AG08396 (cell line): ENCODE results near the gene C1QL2.
A peak's percentile ranks its signal among the peaks of the same experiment; 100 is the strongest.

Source experiments
- DNase-seq: peaks from one replicate; pipeline ENCODE4 v3.0.0; 2012; ENCODE audit warnings: low spot score, mixed read lengths

Gene C1QL2

DNA sequence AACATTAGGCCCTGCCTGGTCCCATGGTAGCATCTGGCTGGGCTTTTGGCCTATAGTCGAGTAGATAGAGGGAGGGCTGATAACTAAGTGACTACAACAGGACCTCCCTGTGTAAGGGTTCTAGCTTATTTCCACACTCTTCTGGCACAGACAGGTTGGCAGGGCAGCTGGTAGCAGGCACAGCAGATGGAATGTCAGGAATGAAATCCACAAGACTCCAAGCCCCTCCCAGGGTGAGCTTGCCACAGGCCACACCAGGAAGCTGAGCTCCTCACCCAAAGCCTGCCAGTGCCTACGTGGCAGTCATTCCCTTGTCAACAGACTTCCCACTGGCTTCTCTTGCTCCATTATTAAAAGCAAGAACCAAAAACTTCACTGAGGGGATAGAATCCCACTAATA is 20.7 kb upstream of the C1QL2 start:
- DNase-seq, result no peak

DNA sequence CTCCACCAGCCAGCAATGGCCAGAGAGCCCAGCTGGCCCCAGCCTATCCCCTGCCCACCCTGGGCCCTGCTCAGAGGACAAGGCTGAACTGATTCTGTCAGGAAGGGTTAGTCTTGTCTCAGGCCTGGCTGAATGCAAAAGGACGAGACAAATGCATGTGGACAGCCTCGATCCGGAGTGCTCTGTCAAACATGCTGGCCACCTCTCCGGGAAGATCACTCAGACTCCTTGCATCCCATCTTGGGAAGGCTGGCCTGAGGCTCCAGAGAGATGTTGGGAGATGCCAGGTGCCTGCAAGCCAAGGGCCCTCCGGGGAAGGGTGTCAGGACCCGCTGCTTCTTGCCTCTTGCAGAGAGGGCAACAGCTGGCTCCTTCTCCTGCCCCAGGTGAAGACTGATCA is 20.2 kb upstream of the C1QL2 start:
- no peak for DNase-seq

DNA sequence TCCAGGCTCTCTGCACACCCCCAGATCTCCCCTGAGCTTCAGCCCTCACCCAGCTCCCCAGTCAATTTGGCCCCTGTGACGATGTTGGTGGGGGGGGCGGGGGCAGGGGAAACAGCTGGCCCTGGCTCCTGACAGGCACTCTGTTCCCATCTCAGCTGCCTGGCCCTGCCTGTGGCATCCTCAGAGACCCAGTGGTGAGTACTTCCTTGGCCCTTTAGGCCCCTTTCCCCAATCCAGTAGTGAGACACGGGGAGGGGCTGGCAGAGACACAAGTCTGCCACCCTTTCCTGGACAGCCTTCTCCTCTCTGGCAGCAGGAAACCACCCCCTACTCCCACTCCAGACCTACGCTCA is 19.3 kb upstream of the C1QL2 start:
- DNase-seq, result no peak

DNA sequence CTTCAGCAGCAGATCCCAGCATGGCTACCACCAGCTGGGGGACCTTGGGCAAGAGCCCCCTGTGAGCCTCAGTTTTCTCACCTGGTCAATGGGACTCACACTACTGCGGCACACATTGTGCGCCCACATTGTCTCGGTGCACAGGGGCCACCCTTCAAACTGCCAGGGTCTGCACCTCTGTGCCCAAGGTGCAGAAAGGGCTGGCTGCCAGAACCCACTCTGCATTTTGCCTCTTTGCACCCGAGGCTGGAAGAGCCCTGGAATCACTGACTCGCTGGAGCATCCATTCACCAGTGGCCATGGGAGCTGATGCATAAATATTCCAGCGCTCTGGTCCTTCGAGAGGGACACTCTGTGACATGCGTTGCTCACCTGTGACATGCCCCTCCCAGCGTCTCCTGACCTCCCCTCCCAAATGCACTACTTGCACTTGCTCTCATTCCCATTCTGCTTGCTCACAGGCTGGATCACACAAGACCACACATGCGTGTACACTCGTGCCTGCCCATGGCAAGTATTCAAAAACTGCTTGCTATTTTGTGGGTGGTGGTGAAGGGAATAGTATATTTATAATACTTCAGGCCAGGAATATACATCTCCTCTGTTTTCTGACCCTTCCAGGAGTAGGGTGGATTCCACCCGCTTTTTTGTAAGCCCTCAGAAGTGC is 18.8 kb upstream of the C1QL2 start:
- DNase-seq, result no peak

DNA sequence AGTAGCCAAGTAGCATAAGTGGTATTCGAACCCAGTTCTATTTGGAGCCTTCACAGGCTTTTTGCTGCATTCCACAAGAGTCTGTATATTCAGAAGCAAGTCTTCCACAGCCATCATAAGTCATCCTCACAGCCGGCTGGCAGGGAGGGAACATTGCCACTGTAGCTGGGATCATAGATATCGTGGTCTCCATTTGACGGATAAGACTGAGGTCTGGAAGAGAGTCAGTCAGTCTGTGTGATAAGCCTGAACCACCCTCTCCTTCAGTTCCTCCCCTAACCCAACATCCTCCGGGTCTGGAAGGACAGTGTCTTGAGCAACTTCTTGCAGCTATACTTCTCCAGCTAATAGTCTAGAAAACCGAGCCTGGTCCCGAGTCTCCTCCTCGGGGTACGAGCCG is 17.0 kb upstream of the C1QL2 start:
- no peak for DNase-seq

DNA sequence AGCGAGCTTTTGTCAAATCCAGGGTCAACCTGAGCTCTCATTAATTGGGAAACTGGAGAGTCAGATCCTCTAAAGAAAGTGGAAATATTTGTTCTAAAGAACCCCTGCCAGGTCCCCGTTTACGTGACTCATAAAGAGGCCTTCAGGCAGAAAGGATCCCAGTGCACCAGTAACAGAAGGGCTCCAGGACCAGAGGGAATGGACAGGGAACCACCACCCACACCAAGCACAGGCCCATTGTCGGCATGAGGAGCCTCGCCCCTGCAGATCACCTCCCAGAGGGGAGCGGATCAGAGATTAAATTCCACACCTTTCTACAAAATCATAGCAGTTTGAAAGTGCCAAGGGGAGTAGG is 16.4 kb upstream of the C1QL2 start:
- DNase-seq, result no peak

DNA sequence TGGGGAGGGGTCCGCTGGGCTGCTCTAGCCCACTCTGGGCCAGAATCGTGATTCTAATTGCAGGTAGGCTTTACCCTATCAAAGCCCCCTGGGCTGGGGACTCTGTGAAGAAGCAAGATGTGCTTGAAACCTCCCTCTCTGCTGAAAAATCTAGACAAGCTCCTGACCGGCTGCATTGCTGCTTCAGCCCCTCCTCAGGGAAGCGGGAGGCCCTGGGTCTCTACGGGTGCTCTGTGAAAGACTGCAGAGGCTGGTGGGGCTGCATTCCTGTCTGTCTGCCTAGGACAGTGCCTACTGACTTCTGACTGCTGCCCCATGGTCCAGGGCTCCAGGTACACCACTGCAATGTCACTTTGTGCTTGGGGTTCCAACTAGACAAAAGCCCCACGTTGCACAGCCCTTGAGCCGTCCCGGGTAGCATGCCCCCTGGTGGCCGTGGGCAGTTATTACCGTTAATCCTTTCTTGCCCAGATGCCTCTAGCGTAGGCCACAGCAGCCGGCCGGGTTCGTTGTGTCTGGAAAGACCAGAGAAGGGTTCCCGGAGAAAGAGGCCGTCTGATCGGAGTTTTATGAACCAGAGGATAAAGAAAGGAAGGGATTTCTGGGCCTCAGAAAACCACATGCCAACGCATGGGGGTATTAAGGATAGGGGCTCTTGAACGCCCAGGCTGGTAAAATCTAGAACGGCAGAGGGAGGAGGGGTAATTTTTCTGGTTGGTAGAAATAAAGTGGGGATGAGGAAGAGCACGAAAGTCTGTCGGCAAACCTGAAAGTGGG is 15.9 kb upstream of the C1QL2 start:
- DNase-seq, result peak; percentile 58

DNA sequence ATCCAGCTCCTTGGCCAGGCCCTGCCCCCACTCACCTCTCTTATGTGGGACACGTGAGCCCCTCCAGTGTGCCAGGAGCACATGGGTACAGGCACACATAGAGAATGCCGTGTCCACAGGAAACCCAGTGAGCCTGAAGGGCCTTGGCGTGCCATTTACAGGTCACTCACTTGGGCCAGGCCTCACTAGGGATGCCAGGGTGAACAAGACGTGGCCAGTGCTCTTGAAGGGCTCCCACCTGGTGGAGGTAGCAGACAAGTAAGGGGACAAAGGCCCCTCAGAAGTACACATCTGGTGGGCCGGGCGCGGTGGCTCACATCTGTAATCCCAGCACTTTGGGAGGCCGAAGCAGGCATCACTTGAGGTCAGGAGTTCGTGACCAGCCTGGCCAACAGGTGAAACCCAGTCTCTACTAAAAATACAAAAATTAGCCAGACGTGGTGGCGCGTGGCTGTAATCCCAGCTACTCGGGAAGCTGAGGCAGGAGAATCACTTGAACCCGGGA is 15.1 kb upstream of the C1QL2 start:
- DNase-seq, result no peak

DNA sequence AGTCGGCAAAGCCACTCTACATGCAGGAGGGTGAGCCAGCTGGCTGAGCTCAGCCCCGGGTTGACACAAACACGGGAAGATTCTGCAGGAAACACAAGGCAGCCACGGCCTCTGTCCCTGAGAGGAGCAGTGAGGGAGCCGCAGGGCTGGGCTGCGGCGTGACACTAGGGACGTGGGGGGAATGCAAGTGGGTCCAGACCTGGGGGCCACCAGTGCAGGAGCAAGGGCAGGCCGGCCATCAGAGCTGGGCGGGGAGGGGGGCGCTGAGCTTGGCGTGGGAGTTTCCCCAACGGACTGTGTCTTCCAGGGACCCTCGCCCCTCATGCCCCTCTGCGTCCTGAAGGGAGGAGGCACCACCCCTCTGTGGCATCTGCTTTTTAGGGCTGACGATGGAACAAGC is 12.0 kb upstream of the C1QL2 start:
- DNase-seq, result no peak

DNA sequence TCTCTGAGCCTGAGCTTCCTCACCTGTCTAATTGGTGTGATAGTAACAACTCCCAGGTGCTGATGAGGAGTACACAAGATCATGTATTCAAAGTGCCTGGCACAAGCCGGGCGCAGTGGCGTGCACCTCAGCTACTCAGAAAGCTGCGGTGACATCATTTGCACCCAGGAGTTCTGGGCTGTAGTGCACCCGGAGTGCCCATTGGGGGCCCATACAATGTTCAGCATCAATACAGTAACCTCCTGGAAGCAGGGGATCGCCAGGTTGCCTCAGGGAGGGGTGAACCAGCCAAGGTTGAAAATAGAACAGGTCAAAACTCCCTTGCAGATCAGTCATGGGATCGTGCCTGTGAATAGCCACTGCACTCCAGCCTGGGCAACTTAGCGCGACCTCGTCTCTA is 11.2 kb upstream of the C1QL2 start:
- no peak for DNase-seq

DNA sequence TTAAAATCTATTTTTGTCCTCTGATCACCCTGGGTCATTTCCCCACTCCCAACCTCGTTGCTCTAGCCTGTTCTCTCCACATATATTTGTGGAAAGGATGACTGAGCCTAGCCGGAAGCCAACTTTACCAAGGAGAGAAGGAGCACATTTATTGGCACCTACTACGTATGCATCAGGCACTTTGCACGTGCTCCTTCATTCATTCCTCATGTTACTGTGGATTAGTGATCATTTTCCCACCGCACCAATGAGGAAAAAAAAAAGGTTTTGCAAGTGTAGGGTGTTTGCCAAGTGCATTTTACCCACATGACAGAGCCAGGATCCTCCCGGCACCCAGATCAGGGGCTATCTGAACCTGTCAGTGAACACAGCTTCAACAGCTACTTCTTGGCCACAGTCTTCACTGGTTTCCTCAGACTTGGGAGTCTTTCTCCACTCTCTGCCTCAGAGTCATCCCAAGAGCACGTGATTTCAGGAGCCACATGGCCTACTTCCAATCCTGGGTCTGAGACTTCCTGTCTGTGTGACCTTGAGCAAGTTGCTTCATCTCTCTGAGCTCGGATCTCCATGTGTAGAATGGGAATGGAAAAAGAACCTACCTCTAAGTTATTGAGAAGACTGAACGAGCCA is 1.9 kb upstream of the C1QL2 start:
- no peak for DNase-seq

DNA sequence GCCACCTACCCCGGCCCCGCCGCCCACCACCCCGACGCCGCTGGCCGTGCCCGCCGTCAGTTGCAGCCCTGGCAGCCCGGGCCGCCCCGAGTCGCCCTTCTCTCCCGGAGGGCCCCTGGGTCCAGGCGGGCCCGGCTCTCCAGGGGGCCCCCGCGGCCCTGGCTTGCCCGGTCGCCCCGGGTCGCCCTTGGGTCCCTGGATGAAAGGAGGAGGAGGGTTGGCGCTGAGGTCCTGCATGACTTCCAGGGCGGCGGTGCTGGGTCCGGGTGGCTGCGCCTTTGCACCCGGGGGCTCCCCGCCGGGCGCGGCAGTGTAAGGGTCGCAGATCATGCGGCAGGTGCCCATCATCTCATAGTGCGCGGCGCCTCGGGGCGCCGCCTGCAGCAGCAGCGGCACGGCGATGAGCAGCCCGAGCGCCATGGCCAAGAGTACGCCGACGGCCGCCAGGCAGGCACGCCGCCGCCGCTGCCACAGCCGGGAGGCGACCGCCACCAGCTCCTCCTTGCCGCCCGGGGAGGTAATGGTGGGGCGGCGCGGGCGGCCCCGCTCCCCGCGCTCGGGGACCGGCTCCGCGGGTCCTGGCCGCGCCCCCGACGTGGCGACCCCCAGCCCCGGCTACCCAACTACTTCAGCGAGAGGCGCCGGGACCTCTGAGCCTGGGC is 570 bp downstream of the C1QL2 start:
- no peak for DNase-seq

DNA sequence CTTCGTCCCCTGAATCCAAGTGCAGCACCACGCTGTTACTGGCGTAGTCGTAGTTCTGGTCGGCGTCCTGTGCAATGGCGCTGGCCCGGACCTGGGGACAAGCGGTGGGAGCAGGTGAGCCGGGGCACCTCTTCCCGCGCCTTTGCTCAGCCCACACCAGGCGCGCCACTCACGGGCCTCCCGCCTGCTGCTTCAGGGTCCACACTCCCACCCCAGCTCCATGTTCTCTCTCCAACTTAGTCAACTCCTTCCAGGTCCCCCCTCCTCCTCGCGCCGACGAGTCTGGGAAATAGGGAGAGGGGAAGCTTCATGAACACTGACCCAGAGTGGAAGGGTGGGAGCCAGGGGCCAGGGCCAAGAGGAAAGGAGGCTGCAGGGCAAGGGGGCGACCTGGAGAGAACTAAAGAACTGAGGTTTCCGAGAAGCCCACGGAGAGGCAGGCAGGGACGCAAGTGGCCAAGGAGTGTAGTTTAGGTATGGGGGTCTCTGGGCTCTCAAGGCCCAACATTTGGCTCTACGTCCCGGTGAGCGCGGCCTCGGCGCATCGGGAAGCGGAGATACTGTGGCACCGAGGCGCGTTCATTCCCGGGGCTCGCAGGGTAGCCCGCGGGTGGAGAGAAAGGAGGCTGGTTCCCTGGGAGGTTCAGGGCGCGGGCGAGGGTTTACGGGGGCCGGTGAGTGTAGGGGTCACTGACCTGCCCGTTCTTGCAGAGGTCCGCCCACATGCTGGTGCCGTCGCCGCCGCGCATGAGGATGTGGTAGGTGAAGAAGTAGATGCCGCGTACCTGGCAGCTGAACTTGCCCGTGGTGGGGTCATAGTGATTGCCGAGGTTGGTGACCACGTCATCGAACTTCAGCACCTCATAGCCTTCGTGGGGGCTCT is 1.4 kb downstream of the C1QL2 start:
- DNase-seq, result no peak

DNA sequence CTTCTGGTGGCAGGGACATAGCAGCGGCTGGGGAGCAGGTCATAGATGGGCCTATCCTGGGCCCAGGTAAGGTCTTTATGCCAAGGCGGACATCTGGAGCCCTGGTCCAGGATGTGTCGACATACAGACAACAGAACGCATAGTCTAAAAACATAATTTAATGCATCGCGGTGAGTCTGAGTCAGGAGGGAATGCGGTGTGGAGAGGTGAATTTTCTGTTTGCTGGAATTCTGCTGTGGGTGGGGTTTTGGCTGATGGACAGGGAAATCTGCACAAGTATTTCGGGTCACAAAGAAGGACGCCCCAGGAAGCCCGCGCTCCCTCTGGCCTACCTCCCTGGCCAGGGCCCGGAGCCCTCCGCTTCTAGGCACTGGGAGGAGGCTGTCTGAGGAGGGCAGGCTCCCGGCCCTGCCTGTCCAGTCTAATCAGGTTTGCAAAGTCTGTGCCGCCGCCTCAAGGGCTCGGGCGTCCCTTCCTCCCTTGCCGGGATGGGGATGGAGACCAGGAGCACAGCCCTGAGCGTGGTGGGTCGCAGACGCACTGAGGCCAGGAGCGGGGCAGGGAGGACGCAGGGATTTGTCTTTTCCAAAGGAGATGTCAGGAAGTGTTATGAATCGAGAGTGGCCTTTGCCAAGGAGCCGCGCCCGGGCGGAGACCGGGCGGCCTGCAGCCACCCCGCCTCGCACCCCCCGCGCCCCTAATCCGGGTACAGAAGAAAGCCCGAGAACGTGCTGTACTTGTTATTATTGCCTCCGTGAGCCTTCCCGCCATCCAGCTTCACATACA is 2.3 kb downstream of the C1QL2 start:
- no peak for DNase-seq

DNA sequence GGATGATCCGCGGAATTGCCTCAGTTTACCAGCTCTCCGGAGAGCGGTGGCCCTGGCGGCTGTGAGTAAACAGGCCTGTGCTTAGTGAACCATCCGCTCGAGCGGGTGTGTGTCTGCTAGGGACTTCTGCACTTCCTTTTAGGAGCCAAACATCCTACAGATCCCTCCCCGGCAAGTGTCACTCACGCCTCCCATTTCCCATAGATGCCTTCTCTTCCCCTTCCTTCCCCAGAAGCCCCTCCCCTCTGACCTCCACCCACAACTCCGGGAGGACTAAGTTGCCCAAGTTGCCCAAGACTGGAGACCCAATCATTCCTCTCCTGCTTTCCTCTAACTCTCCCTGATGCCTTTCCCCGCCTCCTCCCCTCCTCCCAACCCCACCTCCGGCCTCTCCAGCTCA is 2.9 kb downstream of the C1QL2 start:
- DNase-seq, result no peak

DNA sequence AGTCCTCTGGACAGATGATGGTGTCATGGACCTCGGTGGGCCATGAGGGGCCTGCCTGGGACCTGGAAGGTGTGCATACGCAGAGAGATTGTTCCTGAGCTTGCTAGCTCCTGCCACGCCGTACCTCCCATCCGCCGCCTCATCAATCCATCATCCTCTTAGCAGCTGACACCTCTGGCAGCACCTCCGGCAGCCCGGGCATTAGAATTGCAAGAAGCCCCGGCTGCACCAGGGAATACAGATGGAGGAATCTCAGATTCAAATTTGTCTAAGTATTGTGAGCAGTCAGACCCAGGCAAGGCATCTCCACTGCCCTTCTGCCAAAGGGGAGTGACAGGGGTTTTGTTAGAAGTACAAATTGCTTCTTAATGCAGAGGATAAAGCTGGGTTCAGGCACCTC is 4.5 kb downstream of the C1QL2 start:
- DNase-seq, result no peak

DNA sequence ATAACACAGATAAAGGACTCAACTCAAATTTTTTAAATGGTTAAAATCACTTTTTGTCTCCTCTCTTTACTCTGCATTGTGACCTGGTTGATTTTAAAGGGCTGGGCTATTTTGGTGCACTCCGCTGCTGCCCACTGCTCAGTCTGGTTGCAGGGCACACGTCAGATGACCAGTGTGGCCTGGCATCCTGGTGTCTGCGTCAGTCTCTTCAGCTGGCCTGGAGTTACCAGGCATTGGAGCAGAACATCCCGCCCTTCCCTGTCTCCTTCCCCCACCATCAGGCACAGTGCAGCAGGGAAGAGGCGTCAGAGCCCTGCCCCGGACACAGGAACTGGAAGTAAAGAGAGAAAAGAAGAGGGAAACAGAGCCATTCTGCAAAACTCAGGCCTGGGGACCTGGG is 8.9 kb downstream of the C1QL2 start:
- DNase-seq, result no peak

DNA sequence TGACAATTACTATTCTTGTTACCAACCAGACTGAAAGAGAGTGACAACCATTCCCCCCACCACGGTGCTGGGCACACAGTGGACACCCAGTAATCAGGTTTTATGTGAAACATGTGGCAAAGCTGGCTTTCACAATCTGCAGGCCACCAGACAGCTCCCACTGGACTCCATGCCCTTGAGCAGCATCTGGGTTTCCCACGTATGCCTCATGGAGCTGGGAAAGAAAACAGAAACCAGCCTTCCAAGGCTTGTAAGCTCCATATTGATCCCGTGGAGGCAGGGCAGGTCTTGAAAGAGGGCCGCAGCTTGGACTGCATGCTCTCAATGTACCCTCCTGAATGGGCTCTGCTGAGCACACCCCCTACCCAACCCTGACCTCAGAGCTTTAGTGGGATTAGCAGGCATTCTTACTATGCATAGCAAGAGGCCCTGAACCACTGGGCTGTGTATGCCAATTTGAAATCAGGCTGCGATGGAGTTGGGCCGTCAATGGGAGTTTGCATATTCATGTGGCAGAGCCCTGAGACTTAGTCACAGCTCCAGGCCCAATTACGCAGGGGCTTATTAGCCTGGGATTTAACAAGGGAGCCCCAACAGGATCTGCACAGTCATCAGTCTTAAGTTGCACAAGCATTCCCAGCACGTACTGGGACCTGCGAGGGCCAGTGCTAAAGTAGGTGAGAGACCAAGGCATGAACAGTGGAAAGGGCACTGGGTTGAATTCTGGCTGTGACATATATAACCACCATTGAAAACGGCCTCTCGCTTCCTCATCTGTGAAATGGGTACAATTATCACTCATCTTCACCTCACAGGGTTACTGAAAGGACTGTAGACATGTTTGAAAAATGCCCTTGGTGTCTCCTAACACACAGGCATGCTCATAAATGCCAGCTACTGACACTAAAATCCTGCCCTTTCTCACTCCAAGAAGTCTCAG is 10.5 kb downstream of the C1QL2 start:
- no peak for DNase-seq

DNA sequence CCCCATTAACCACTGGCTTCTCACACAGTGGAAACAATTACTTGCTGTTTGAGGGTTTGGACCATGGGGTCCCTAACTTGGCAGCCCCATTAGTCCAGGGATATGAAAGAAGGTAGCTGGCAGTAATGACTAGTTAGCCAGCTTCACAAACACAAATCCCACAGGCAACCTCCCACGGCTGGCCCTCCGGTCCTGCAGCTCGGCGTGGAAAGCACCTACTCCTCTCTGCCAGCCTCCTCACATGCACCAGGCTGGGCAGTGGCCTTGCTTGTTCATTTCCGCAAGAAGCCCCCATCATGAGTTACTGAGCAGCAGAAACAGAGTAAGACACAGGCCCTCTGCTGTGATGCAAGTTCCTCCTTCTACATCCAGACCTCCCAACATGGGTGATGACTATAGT is 13.7 kb downstream of the C1QL2 start:
- no peak for DNase-seq

DNA sequence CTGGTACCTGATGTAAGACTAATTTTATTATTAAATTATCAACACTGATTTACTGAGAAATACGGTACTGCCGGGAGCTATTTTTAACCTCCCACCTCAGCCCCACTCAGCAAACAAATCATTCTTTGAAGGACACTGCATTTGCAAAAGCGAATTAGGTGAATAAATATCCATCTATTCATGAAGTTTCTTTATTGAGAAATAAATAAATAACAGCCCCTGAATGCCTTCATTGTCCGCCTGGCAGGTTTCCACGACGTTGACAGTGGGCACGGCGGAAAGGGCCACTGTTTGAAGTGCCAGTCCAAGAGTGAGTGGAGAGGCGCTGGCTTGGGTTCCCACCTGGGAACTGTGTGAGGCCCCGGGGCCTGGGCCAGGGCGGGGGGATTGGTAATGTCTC is 15.7 kb downstream of the C1QL2 start:
- no peak for DNase-seq
